Ishikawa (cell line): ENCODE results near the gene FAM78A.

Experiments
- CEBPB ChIP-seq: IDR thresholded peaks from 2 replicates; pipeline ENCODE4 v1.6.1; 2012
- CREB1 ChIP-seq: IDR thresholded peaks from 2 replicates; pipeline ENCODE4 v1.6.1; 2012; ENCODE audit warnings: low read depth
- EGR1 ChIP-seq: IDR thresholded peaks from 2 replicates; pipeline ENCODE4 v1.6.1; 2012
- EP300 ChIP-seq: IDR thresholded peaks from 2 replicates; pipeline ENCODE4 v1.6.1; 2012; ENCODE audit warnings: borderline replicate concordance
- FOXM1 ChIP-seq: IDR thresholded peaks from 2 replicates; pipeline ENCODE4 v1.6.1; 2012; ENCODE audit warnings: low read depth, borderline replicate concordance
- MAX ChIP-seq: IDR thresholded peaks from 2 replicates; pipeline ENCODE4 v1.6.1; 2012
- NFIC ChIP-seq: IDR thresholded peaks from 2 replicates; pipeline ENCODE4 v1.6.1; 2012
- RAD21 ChIP-seq: IDR thresholded peaks from 2 replicates; pipeline ENCODE4 v1.6.1; 2012; ENCODE audit warnings: low read depth
- REST ChIP-seq: IDR thresholded peaks from 2 replicates; pipeline ENCODE4 v1.6.1; 2012; ENCODE audit warnings: low read depth, mild to moderate bottlenecking
- TAF1 ChIP-seq: IDR thresholded peaks from 2 replicates; pipeline ENCODE4 v1.6.1; 2012; ENCODE audit warnings: low read depth, mild to moderate bottlenecking
- TCF12 ChIP-seq: IDR thresholded peaks from 2 replicates; pipeline ENCODE4 v1.6.1; 2012; ENCODE audit warnings: low read depth
- TEAD4 ChIP-seq: IDR thresholded peaks from 2 replicates; pipeline ENCODE4 v1.6.1; 2012
- USF1 ChIP-seq: IDR thresholded peaks from 2 replicates; pipeline ENCODE4 v1.6.1; 2012
- YY1 ChIP-seq: IDR thresholded peaks from 2 replicates; pipeline ENCODE4 v1.6.1; 2012; ENCODE audit warnings: low read depth
- ZBTB7A ChIP-seq: IDR thresholded peaks from 2 replicates; pipeline ENCODE4 v1.6.1; 2012; ENCODE audit warnings: low read depth

Gene FAM78A

GRCh38 chr9:131264231-131264630 is 12.1 kb downstream of the FAM78A start:
- TF ChIP-seq TAF1 = no peak
- no peak for TF ChIP-seq YY1
- TF ChIP-seq MAX = no peak
- TF ChIP-seq EGR1 = no peak
- no peak for TF ChIP-seq USF1
- TF ChIP-seq RAD21 = no peak

GRCh38 chr9:131263701-131264100 is 12.6 kb downstream of the FAM78A start:
- no peak for TF ChIP-seq TCF12
- no peak for TF ChIP-seq MAX

- TF ChIP-seq EP300 = no peak
- TF ChIP-seq CEBPB = no peak
- TF ChIP-seq USF1 = no peak
- TF ChIP-seq CREB1 = no peak
- TF ChIP-seq FOXM1 = no peak
- no peak for TF ChIP-seq ZBTB7A
- TF ChIP-seq TAF1 = no peak
- no peak for TF ChIP-seq EGR1
- no peak for TF ChIP-seq NFIC
- TF ChIP-seq MAX = no peak
- no peak for TF ChIP-seq YY1
- TF ChIP-seq REST = no peak
- no peak for TF ChIP-seq RAD21
- no peak for TF ChIP-seq TEAD4
- TF ChIP-seq TCF12 = no peak
Measured at GRCh38 chr9:131262327-131263032, 13.8 kb downstream of the FAM78A start.

DNA sequence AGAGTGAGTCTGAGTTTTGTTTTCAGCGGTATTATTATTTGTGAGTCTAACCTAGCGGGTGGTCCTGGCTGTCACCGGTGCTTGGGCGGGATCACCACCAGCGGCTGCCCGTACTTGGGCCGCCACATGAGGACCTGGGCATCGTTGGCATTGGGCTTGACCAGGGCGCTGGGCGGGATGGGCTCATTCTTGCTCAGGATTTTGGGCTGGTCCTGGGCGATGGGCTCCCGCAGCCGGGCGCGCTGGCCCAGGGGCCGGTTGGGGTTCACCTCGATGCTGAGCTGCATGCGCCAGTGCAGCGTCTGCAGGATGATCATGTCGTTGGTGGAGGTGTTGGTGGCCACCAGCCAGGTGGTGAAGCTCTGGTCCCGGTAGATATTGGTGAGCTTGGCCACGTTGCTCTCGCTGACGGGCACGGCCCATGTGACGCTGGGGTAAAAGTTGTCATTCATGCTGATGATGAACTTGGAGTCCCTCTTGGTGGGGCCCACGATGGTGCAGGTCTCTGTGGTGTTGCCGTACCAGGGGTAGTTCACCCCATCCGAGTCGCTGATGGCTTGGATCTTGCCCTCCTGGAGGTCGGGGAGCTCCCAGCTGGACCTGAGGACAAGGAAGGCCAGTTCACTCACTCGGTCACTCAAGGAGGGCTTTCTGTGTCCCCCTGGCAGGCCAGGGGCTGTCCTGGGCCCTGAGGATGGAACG is 15.4 kb downstream of the FAM78A start:
- no peak for TF ChIP-seq REST
- TF ChIP-seq ZBTB7A = no peak

DNA sequence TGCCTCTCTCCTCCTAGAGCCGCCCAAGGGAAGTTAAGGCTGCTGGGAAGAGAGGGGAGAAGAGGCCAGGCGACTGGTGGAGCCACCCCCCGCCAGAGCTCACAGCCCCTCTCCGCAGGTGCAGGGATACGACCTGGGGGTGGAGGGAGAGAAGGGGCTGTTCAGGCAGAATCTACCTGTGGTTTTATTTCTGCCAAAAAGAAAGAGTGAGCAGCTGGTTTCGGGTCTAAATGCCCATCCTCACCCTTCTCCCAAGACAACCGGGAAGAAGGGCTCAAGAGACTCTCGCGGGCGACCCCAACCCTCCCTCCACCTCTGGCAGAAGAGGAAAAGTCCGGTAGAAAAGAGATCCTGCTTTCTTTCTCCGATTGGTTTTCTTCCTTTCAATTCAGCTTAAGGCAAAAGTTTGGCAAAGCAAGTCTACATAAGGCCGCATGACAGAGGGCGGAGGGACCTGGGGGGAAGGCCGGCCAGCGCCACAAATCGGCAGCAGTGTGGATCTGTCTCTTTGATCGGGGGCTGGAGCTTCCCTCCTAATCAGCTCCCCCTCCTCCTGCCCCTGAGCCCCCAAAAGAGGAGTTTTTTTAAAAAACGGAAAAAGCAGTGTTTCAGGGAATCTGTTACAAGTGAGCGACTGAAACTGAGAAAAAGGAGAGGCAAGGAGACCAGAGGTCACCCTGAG is 16.3 kb downstream of the FAM78A start:
- TF ChIP-seq EGR1 (no peak), USF1 (no peak), MAX (no peak), TAF1 (no peak), EP300 (no peak), RAD21 (no peak), CEBPB (no peak), TCF12 (no peak), NFIC (no peak), YY1 (no peak), ZBTB7A (no peak), CREB1 (no peak), REST (no peak), TEAD4 (no peak), FOXM1 (no peak)
